Measurements from ENCODE around the gene FCER2. TPM values are rescaled to one million over a fixed set of nuclear protein-coding genes. Genes with fewer than 3 reads are reported as not detected.

FCER2 gene
- total and polyA plus RNA-seq, 9 donors: 0.08 to 1.1 (median 0.38) TPM; not detected in 6

DNA sequence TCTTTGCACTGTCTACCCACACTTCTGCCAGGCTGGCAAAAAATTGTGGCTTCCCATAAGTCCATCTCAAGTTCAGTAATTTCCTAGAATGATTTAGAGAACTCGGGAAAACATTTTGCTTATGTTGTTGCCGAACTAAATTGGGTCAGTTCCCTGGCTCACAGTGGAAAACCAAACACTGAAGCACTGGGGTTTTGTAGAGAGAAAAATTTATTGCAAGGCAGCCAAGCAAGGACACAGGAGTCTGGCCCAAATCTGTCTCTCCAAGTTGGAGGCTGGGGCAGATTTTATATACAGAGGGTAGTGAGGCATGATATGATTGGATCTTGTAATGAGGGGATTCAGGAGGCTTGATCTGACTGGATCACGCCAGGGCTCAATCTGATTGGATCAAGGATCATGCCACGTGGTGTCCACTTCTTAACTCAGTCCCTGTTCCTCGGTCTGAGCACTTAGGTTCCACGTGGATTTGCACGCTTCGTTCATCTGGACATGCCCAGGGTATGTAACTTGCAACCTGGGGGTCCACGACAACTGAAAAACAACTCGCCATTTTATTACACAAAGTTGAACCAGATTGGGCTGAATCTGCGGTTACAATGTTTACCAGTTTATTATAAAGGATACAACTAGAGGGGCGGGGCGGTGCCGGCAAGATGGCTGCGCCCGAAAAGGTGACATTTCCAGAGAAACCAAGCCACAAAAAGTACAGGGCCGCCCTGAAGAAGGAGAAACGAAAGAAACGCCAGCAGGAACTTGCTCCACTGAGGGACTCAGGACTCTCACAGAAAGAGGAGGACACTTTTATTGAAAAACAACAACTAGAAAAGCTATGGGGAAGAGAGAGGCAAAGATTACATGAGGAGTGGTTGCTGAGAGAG is 38.1 kb upstream of the FCER2 start:
- TF ChIP-seq POLR2A (IDR thresholded peaks at IDR 0.05) (no peak), EP300 (IDR thresholded peaks at IDR 0.05) (no peak)
- TF ChIP-seq, protein P1, sequence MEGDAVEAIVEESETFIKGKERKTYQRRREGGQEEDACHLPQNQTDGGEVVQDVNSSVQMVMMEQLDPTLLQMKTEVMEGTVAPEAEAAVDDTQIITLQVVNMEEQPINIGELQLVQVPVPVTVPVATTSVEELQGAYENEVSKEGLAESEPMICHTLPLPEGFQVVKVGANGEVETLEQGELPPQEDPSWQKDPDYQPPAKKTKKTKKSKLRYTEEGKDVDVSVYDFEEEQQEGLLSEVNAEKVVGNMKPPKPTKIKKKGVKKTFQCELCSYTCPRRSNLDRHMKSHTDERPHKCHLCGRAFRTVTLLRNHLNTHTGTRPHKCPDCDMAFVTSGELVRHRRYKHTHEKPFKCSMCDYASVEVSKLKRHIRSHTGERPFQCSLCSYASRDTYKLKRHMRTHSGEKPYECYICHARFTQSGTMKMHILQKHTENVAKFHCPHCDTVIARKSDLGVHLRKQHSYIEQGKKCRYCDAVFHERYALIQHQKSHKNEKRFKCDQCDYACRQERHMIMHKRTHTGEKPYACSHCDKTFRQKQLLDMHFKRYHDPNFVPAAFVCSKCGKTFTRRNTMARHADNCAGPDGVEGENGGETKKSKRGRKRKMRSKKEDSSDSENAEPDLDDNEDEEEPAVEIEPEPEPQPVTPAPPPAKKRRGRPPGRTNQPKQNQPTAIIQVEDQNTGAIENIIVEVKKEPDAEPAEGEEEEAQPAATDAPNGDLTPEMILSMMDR (IDR thresholded peaks at IDR 0.05): no peak

DNA sequence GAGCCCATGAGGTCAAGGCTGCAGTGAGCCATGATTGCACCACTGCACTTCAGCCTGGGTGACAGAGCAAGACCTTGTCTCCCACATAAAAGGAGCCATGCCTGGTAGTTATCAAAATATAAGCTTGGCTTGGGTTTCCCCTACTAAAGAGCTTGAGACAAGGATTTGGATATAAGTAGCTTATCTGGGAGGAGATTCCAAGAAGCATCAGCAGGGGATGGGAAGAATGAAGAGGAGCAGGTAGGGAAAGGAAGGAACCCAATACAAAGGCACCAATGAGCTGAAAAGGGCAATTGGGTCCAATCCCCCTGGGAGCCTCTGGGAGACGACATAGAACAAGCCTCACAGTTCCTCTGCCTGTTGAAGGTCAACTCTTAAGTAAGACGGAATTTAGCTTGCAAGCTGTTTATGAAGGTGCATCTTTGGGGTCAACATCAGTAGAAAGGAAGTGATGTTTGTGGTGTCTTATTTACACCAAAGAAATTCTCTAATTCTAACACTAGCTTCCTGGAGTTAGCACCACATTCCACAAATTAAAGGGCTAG is 37.4 kb upstream of the FCER2 start:
- H3K4me3 ChIP-seq: no peak overlapping the region
- TF ChIP-seq POLR2A (IDR thresholded peaks at IDR 0.05) (no peak), EP300 (IDR thresholded peaks at IDR 0.05) (no peak)
- TF ChIP-seq, protein P1 (IDR thresholded peaks at IDR 0.05): no peak
- 1 to 10% (median 4%) methylated on average over 2 of the region's 2 CpGs for WGBS, 3 donors
- no peaks in the 10 kb centered on the region for H3K4me1 ChIP-seq (ENCODE audit: insufficient read depth)
- no peak overlapping the region for H3K27ac ChIP-seq
- intact Hi-C loops (cut with DNase I): no loop called here
- DNase-seq: no peak
- no peaks in the 10 kb centered on the region for H3K36me3 ChIP-seq
- H3K9me3 ChIP-seq: no peaks in the 10 kb centered on the region
- H3K27me3 ChIP-seq: no peaks in the 10 kb centered on the region

More for the DNA sequence above, 38.1 kb upstream of the FCER2 start:
- 74 to 78% (median 76%) methylated on average over 19 of the region's 19 CpGs for WGBS, 3 donors
- no peak overlapping the region for H3K4me3 ChIP-seq
- no peaks in the 10 kb centered on the region for H3K9me3 ChIP-seq
- intact Hi-C loops (cut with DNase I): no loop called here
- no peak for DNase-seq
- H3K27ac ChIP-seq: no peak overlapping the region
- H3K27me3 ChIP-seq: no peaks in the 10 kb centered on the region
- no peaks in the 10 kb centered on the region for H3K36me3 ChIP-seq
- no peaks in the 10 kb centered on the region for H3K4me1 ChIP-seq (ENCODE audit: insufficient read depth)

DNA sequence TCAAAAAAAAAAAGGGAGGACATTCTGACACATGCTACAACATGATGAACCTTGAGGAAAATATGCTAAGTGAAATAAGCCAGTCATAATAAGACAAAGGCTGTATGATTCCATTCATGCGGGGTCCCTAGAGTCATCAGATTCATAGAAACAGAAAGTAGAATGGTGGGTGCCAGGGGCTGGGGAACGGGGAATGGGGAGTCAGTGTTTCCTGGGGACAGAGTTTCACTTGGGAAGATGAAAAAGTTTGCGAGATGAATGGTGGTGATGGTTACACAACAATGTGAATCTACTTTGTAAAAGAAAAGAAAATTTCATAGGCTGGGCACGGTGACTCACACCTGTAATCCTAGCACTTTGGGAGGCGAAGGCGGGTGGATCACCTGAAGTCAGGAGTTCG is 36.1 kb upstream of the FCER2 start:
- H3K4me1 ChIP-seq (ENCODE audit: insufficient read depth): no peaks in the 10 kb centered on the region
- H3K9me3 ChIP-seq: no peaks in the 10 kb centered on the region
- no peaks in the 10 kb centered on the region for H3K27me3 ChIP-seq
- 78 to 89% (median 86%) methylated on average over 7 of the region's 7 CpGs for WGBS, 3 donors
- intact Hi-C loops (cut with DNase I): no loop called here
- TF ChIP-seq EP300 (IDR thresholded peaks at IDR 0.05): no peak
- H3K36me3 ChIP-seq: no peaks in the 10 kb centered on the region
- H3K27ac ChIP-seq: no peak overlapping the region
- H3K4me3 ChIP-seq: no peak overlapping the region
- DNase-seq: no peak

DNA sequence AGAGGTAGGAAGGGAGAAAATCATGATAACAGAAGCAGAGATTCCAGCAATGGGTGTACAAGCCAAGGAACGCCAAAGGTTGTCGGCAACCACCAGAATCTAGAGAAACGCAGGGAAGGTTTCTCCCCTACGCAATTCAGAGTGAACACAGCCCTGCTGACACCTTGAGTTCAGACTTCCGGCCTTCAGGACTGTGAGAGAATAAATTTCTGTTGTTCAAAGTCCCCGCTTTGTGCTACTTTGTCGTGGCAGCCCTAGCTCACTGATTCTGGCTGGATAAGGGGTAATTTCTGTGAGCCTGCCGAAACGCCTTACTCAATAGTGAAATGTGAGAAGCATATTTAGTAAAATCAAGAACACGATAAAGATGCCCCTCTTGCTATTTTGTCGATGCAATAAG is 35.3 kb upstream of the FCER2 start:
- Histone ChIP-seq H3K4me1 (ENCODE audit: insufficient read depth) (no peaks in the 10 kb centered on the region), H3K36me3 (no peaks in the 10 kb centered on the region), H3K27me3 (no peaks in the 10 kb centered on the region), H3K4me3 (no peak overlapping the region), H3K9me3 (no peaks in the 10 kb centered on the region), H3K27ac (no peak overlapping the region)
- TF ChIP-seq POLR2A (IDR thresholded peaks at IDR 0.05) (no peak), EP300 (IDR thresholded peaks at IDR 0.05) (no peak)
- TF ChIP-seq, protein P1 (IDR thresholded peaks at IDR 0.05): no peak
- WGBS, 3 donors: 83 to 87% (median 87%) methylated on average over 11 of the region's 11 CpGs
- intact Hi-C loops (cut with DNase I): no loop called here
- DNase-seq: no peak

DNA sequence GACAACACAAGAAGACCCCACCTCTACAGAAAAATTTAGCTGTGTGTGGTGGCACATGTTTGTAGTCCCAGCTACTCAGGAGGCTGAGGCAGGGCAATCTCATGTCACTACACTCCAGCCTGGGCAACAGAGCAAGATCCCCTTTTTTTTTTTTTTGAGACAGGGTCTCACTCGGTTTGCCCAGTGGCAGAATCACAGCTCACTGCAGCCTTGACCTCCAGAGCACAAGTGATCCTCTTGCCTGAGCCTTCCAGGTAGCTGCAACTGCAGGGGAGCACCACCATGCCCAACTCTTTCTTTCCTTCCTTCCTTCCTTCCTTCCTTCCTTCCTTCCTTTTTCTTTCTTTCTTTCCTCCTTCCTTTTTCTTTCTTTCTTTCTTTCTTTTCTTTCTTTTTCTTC is 34.2 kb upstream of the FCER2 start:
- TF ChIP-seq, protein P1 (IDR thresholded peaks at IDR 0.05): no peak
- TF ChIP-seq POLR2A (IDR thresholded peaks at IDR 0.05) (no peak), EP300 (IDR thresholded peaks at IDR 0.05) (no peak)

More for the DNA sequence above, 34.2 kb upstream of the FCER2 start:
- no peaks in the 10 kb centered on the region for H3K27me3 ChIP-seq
- no peak overlapping the region for H3K4me3 ChIP-seq
- 53 to 69% (median 61%) methylated on average over 1 of the region's 1 CpG for WGBS, 3 donors
- DNase-seq: no peak
- H3K36me3 ChIP-seq: no peaks in the 10 kb centered on the region
- intact Hi-C loops (cut with DNase I): no loop called here
- no peaks in the 10 kb centered on the region for H3K4me1 ChIP-seq (ENCODE audit: insufficient read depth)
- H3K9me3 ChIP-seq: no peaks in the 10 kb centered on the region
- no peak overlapping the region for H3K27ac ChIP-seq
